ENCODE measurements around the gene KIAA0232.
"Not testable (repeated sequence)": the region's sequence is repeated elsewhere in the genome, so short reads cannot be mapped to it uniquely, and the experiment has no call there.

KIAA0232 gene

GRCh38 chr4:6804082-6804752 lies 21.7 kb downstream of the KIAA0232 start:
- no peak for DNase-seq (ENCODE audit: low read depth in 2 of 2)

- no peak for DNase-seq (ENCODE audit: low read depth in 2 of 2)
These were observed 24.5 kb downstream of the KIAA0232 start for GRCh38 chr4:6806924-6807626.

- no peak for DNase-seq (ENCODE audit: low read depth in 2 of 2)
These were observed 25.7 kb downstream of the KIAA0232 start for GRCh38 chr4:6808259-6808658.

GRCh38 chr4:6811165-6811564 lies 28.6 kb downstream of the KIAA0232 start:
- no peak for DNase-seq (ENCODE audit: low read depth in 2 of 2)

- no peak for DNase-seq (ENCODE audit: low read depth in 2 of 2)
These were observed 30.2 kb downstream of the KIAA0232 start for GRCh38 chr4:6812766-6813165.

GRCh38 chr4:6813725-6814124 lies 31.2 kb downstream of the KIAA0232 start:
- no peak for DNase-seq (ENCODE audit: low read depth in 2 of 2)

- no peak for DNase-seq (ENCODE audit: low read depth in 2 of 2)
These were observed 32.7 kb downstream of the KIAA0232 start for GRCh38 chr4:6815029-6815836.

GRCh38 chr4:6819295-6819694 lies 36.8 kb downstream of the KIAA0232 start:
- DNase-seq (ENCODE audit: low read depth in 2 of 2), result no peak

- DNase-seq (ENCODE audit: low read depth in 2 of 2), result no peak
These were observed 38.2 kb downstream of the KIAA0232 start for GRCh38 chr4:6820695-6821094.

GRCh38 chr4:6824071-6824470 lies 41.5 kb downstream of the KIAA0232 start:
- no peak for DNase-seq (ENCODE audit: low read depth in 2 of 2)

GRCh38 chr4:6824772-6825402 lies 42.4 kb downstream of the KIAA0232 start:
- DNase-seq (ENCODE audit: low read depth in 2 of 2), result no peak

- DNase-seq (ENCODE audit: low read depth in 2 of 2), result no peak
These were observed 42.9 kb downstream of the KIAA0232 start for GRCh38 chr4:6825403-6825802.

GRCh38 chr4:6826781-6827508 lies 44.4 kb downstream of the KIAA0232 start:
- DNase-seq (ENCODE audit: low read depth in 2 of 2), result no peak

- no peak for DNase-seq (ENCODE audit: low read depth in 2 of 2)
These were observed 46.6 kb downstream of the KIAA0232 start for GRCh38 chr4:6829086-6829485.

GRCh38 chr4:6834867-6835266 lies 52.3 kb downstream of the KIAA0232 start:
- DNase-seq (ENCODE audit: low read depth in 2 of 2), result no peak

- not testable (repeated sequence) for DNase-seq (ENCODE audit: low read depth in 2 of 2)
These were observed 53.1 kb downstream of the KIAA0232 start for GRCh38 chr4:6835616-6836015.

- not testable (repeated sequence) for DNase-seq (ENCODE audit: low read depth in 2 of 2)
These were observed 54.6 kb downstream of the KIAA0232 start for GRCh38 chr4:6837106-6837505.

GRCh38 chr4:6839579-6839978 lies 57.1 kb downstream of the KIAA0232 start:
- no peak for DNase-seq (ENCODE audit: low read depth in 2 of 2)

- DNase-seq (ENCODE audit: low read depth in 2 of 2), result no peak
These were observed 57.8 kb downstream of the KIAA0232 start for GRCh38 chr4:6840062-6840976.

- DNase-seq (ENCODE audit: low read depth in 2 of 2), result no peak
These were observed 62.5 kb downstream of the KIAA0232 start for GRCh38 chr4:6845027-6845426.
